K562 (cell line): Measurements from ENCODE around the gene ZBTB8B. TPM values are rescaled to one million over a fixed set of nuclear protein-coding genes. Genes with fewer than 3 reads are reported as not detected.

Experiments
- ATAC-seq: fragments of 200-7000 bp; cut with Tn5 transposase; 3 replicates; pipeline ENCODE4 v1.9.1; 2020; ENCODE audit warnings: moderate library complexity
- BruUV-seq: library from RNA; stranded (reverse); fragments of 400-500 nt; replicated peaks from 2 replicates; lab custom pipeline; 2021; lab: Mats Ljungman, UMichigan
- CTCF ChIA-PET: fragments of 300-600 bp; formaldehyde crosslinking; extraction: SDS; loops from one replicate; lab custom pipeline; 2021; ENCODE audit warnings: low intra/inter-chr PET ratio; lab: Yijun Ruan, JAX
- POLR2A ChIA-PET: fragments of 300-600, 350-650 bp; sonication (Branson Sonifier 250); formaldehyde crosslinking; extraction: SDS; loops from one replicate; lab custom pipeline; 2021; ENCODE audit warnings: antibody characterized with exemption, inconsistent platforms; lab: Yijun Ruan, JAX
- DNase-seq, 4 experiments: peaks; one replicate each; pipeline versions ENCODE4 v3.0.0 to v3.0.0-alpha.2; 2011 to 2018; ENCODE audit warnings: low spot score in 3 of 4, mixed read lengths in 3 of 4; ENCODE audit errors: extremely low read depth in 1 of 4
- FAIRE-seq: peaks from 2 replicates; lab custom pipeline; 2011; peaks lifted over from hg19 to GRCh38; lab: Jason Lieb, UNC
- H2AFZ ChIP-seq: 2 replicates; pipeline ENCODE4 v1.6.0; 2011; ENCODE audit warnings: low read depth, low read length, control low read depth, inconsistent platforms
- H3K27ac ChIP-seq: fragments of 200-600 bp; 3 replicates; pipeline ENCODE4 v1.8.0; 2011; ENCODE audit warnings: low read depth, mild to moderate bottlenecking, control low read depth, inconsistent platforms, low read length, moderate library complexity, mixed read lengths; ENCODE audit errors: extremely low read depth
- H3K27me3 ChIP-seq, 2 experiments: fragments of 300-600 bp in 1 of 2; 2 replicates in 1 of 2; 3 replicates in 1 of 2; pipeline versions ENCODE4 v1.6.0 to v1.8.0; 2011; ENCODE audit warnings: inconsistent platforms in 2 of 2, low read length in 2 of 2, mild to moderate bottlenecking in 1 of 2, mixed read lengths in 1 of 2, moderate library complexity in 1 of 2; ENCODE audit not compliant: control insufficient read depth in 2 of 2, insufficient read depth in 2 of 2
- H3K36me3 ChIP-seq: fragments of 300-600 bp; 3 replicates; pipeline ENCODE4 v1.8.0; 2011; ENCODE audit warnings: mild to moderate bottlenecking, low read length, inconsistent platforms; ENCODE audit not compliant: control insufficient read depth, insufficient read depth
- H3K4me1 ChIP-seq, 2 experiments: fragments of 200-600 bp in 1 of 2; replicated peaks in 1 of 2; 2 replicates in 1 of 2; 3 replicates in 1 of 2; pipeline versions ENCODE4 v1.5.1 to v1.8.0; 2011; ENCODE audit warnings: inconsistent platforms in 2 of 2, low read length in 2 of 2, mild to moderate bottlenecking in 1 of 2, mixed read lengths in 1 of 2, moderate library complexity in 1 of 2; ENCODE audit not compliant: control insufficient read depth in 2 of 2, insufficient read depth in 2 of 2
- H3K4me2 ChIP-seq: 2 replicates; pipeline ENCODE4 v1.6.1; 2011; ENCODE audit warnings: low read length, control low read depth, inconsistent platforms, mixed read lengths; ENCODE audit not compliant: insufficient read depth
- H3K4me3 ChIP-seq: fragments of 200-600 bp; sonication (generic), shearing (Covaris generic); 2 replicates; pipeline ENCODE4 v1.5.1; 2016; ENCODE audit warnings: control low read depth, inconsistent platforms
- H3K79me2 ChIP-seq: fragments of 200-600 bp; 3 replicates; pipeline ENCODE4 v1.8.0; 2011; ENCODE audit warnings: low read length, inconsistent platforms; ENCODE audit not compliant: control insufficient read depth, insufficient read depth
- H3K9ac ChIP-seq, 2 experiments: 2 replicates each; pipeline versions ENCODE4 v1.6.0 to v1.6.1; 2011; ENCODE audit warnings: low read depth in 2 of 2, low read length in 2 of 2, control low read depth in 1 of 2, inconsistent platforms in 1 of 2, mild to moderate bottlenecking in 1 of 2, mixed read lengths in 1 of 2; ENCODE audit not compliant: insufficient read depth in 1 of 2
- H3K9me1 ChIP-seq: one replicate; pipeline ENCODE4 v1.6.0; 2011; ENCODE audit warnings: inconsistent platforms, mild to moderate bottlenecking, low read length, moderate library complexity; ENCODE audit not compliant: control insufficient read depth, insufficient read depth
- H3K9me3 ChIP-seq: replicated peaks from 2 replicates; pipeline ENCODE4 v1.5.1; 2011; ENCODE audit warnings: low read depth, low read length, inconsistent platforms; ENCODE audit not compliant: control insufficient read depth, insufficient read depth
- H4K20me1 ChIP-seq: replicated peaks from 2 replicates; pipeline ENCODE4 v1.6.1; 2011; ENCODE audit warnings: low read length, inconsistent platforms, mixed read lengths; ENCODE audit not compliant: control insufficient read depth, insufficient read depth
- CBFA2T3 ChIP-seq: fragments of 450-650 bp; IDR thresholded peaks from 2 replicates; pipeline ENCODE4 v1.6.1; 2017
- DMBX1 ChIP-seq: fragments of 250-450 bp; sonication (Bioruptor Pico); IDR thresholded peaks from 2 replicates; pipeline ENCODE4 v1.8.0; 2022; ENCODE audit warnings: inconsistent platforms, mild to moderate bottlenecking, moderate library complexity, borderline replicate concordance
- FOXK1 ChIP-seq: sonication (generic); formaldehyde crosslinking; IDR thresholded peaks from 2 replicates; pipeline ENCODE4 v1.8.0; 2022; ENCODE audit warnings: missing genetic modification reagents, mild to moderate bottlenecking, borderline replicate concordance
- MCM5 ChIP-seq: fragments of 450-650 bp; IDR thresholded peaks from 2 replicates; pipeline ENCODE4 v1.6.1; 2016; ENCODE audit warnings: low read depth
- RFX1 ChIP-seq: fragments of 450-650 bp; IDR thresholded peaks from 2 replicates; pipeline ENCODE4 v1.6.1; 2016; ENCODE audit warnings: mild to moderate bottlenecking, moderate library complexity
- SAP30 ChIP-seq: fragments of 200-600 bp; sonication (generic); IDR thresholded peaks from 2 replicates; pipeline ENCODE4 v1.6.1; 2012; ENCODE audit warnings: borderline replicate concordance, low read depth, mild to moderate bottlenecking, moderate library complexity, low read length, control low read depth, inconsistent platforms; ENCODE audit not compliant: insufficient read depth, poor library complexity, severe bottlenecking
- ZNF121 ChIP-seq: sonication (generic); formaldehyde crosslinking; conservative IDR thresholded peaks from 2 replicates; pipeline ENCODE4 v1.8.0; 2022; ENCODE audit warnings: missing genetic modification reagents
- ZNF354B ChIP-seq: fragments of 250-450 bp; sonication (Bioruptor Pico); IDR thresholded peaks from 2 replicates; pipeline ENCODE4 v1.4.0; 2020
- ZNF431 ChIP-seq: sonication (generic); formaldehyde crosslinking; IDR thresholded peaks from 2 replicates; pipeline ENCODE4 v1.8.0; 2022; ENCODE audit warnings: mild to moderate bottlenecking, missing genetic modification reagents
- WGBS: fragments of 100-300 bp; shearing (Covaris generic); methylation state at CpG from one replicate; pipeline ENCODE4 v1.1.6; 2016; ENCODE audit warnings: low coverage, mixed read lengths; ENCODE audit not compliant: insufficient coverage; ENCODE audit errors: missing lambda C conversion rate; 5-methylcytosine and 5-hydroxymethylcytosine counted together
- in situ Hi-C: fragments of 300-500 bp; cut with MboI; formaldehyde crosslinking; loops from 4 replicates; pipeline ENCODE4 v1.15.0; 2018; ENCODE audit warnings: inconsistent platforms, mixed read lengths
- intact Hi-C: fragments of 100-400 bp; cut with micrococcal nuclease; formaldehyde crosslinking; loops from 2 replicates; pipeline ENCODE4 v1.14.2; 2022
- polyA plus RNA-seq, 8 experiments: library from polyadenylated mRNA; depleted of rRNA in 4 of 8; stranded (reverse) in 5 of 8; unstranded in 3 of 8; fragments of >200 nt; fragmentation: Nextera tagmentation in 2 of 8; fragmentation: Illumina TruSeq in 1 of 8; extraction: Ambion mirVana in 2 of 8; extraction: Trizol in 1 of 8; gene quantifications; 2 replicates each; pipeline versions ENCODE4 v1.2.1 to v1.2.3, GENCODE V29; 2011 to 2014; ENCODE audit warnings: inconsistent platforms in 1 of 8, missing spikeins in 1 of 8
- total RNA-seq, 7 experiments: library from RNA; depleted of rRNA in 6 of 7; stranded (reverse); fragments of >200 nt in 6 of 7; fragmentation: Illumina TruSeq in 2 of 7; extraction: Trizol in 2 of 7; gene quantifications; 2 replicates each; pipeline versions ENCODE4 v1.2.1 to v1.2.3, GENCODE V29; 2011 to 2021; ENCODE audit warnings: low replicate concordance in 1 of 7
- TF ChIP-seq, protein P1 (sequence below): sonication (generic); formaldehyde crosslinking; IDR thresholded peaks from 2 replicates; pipeline ENCODE4 v1.8.0; 2022; ENCODE audit warnings: missing genetic modification reagents, mild to moderate bottlenecking, moderate library complexity, borderline replicate concordance
- TF ChIP-seq, protein P2 (sequence below): fragments of 250-450 bp; sonication (Bioruptor Pico); IDR thresholded peaks from 2 replicates; pipeline ENCODE4 v1.8.0; 2022; ENCODE audit warnings: inconsistent platforms, mild to moderate bottlenecking, moderate library complexity, borderline replicate concordance

ZBTB8B gene
- total and polyA plus RNA-seq, 9 of the 15 experiments (the other 6 are each of a cell fraction or from before 2014, with no cell fraction given), result not detected

DNA sequence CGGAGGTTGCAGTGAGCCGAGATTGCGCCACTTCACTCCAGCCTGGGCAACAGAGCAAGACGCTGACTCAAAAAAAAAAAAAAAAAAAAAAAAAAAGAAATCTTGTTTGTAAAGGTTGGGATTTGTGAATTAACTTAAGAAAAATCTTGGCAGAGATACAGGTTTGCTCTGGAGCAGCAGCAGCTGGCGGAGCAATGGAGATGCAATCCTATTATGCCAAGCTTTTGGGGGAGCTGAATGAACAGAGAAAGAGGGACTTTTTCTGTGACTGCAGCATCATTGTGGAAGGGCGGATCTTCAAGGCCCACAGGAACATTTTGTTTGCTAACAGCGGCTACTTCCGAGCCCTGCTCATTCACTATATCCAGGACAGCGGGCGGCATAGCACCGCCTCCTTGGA lies 5.6 kb downstream of the ZBTB8B start:
- ChIA-PET POLR2A (interaction anchor here (0.9 to 1.7 kb wide), 4 partner anchors 8 to 24 kb away, joined by 4 to 6 read pairs (median 4); no protein-coding TSS in a partner anchor), CTCF (interaction anchor here (0.6 to 1.1 kb wide), 2 partner anchors 25 to 50 kb away, joined by 3 to 8 read pairs; no protein-coding TSS in a partner anchor)
- no TSS peak for BruUV-seq
- DNase-seq, result no peak
- Histone ChIP-seq H3K27ac (no peak overlapping the region), H3K4me1 (peaks cover 0 to 7% of the 10 kb centered on the region in 2 experiments; a peak in 2 of 5 replicates), H3K4me2 (no peak overlapping the region), H3K9ac (no peak overlapping the region), H3K9me3 (no peaks in the 10 kb centered on the region), H4K20me1 (0 out of 2 replicates have a peak, but pooled peaks cover 7% of the 10 kb centered on the region), H3K4me3 (no peak overlapping the region), H3K79me2 (no peaks in the 10 kb centered on the region), H2AFZ (no peak overlapping the region), H3K27me3 (peaks cover 38 to 56% of the 10 kb centered on the region in 2 experiments), H3K9me1 (no peaks in the 10 kb centered on the region), H3K36me3 (no peaks in the 10 kb centered on the region)
- FAIRE-seq, result no peak
- intact Hi-C loops, result no loop called here
- in situ Hi-C loops, result no loop called here
- no peak for ATAC-seq
- TF ChIP-seq RFX1 (no peak), FOXK1 (CRISPR knock-in tag) (0 out of 2 replicates have a peak, but pooled peaks have one; percentile 4), ZNF121 (CRISPR knock-in tag) (peak; percentile 42; the same call in 1 of the 2 replicates)
- TF ChIP-seq, all 486 proteins: peak for 2
- WGBS, result 39% methylated on average over 11 of the region's 11 CpGs

DNA sequence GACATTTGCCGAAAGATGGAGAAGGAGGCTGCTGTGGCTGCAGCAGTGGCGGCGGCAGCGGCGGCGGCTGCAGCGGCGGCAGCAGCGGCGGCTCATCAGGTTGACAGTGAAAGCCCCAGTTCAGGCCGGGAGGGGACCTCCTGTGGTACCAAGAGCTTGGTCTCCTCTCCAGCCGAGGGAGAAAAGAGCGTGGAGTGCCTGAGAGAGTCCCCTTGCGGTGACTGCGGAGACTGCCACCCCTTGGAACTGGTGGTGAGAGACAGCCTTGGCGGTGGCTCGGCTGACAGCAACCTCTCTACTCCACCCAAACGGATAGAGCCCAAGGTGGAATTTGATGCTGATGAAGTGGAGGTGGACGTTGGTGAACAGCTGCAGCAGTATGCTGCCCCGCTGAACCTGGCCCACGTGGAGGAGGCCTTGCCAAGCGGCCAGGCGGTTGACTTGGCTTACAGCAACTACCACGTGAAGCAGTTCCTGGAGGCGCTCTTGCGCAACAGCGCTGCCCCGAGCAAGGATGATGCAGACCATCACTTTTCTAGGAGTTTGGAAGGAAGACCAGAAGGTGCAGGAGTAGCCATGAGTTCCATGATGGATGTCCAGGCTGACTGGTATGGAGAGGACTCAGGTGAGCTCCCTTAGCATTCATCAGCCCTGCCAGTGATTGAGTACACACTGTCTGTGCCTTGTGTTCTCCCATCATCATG lies 6.3 kb downstream of the ZBTB8B start:
- Histone ChIP-seq H2AFZ (0 out of 2 replicates have a peak overlapping the region, but pooled peaks have one; percentile 7), H3K9me3 (no peaks in the 10 kb centered on the region), H3K27ac (no peak overlapping the region), H3K4me2 (no peak overlapping the region; the same call in 1 of the 2 replicates), H3K9me1 (no peaks in the 10 kb centered on the region), H3K36me3 (no peaks in the 10 kb centered on the region), H4K20me1 (0 out of 2 replicates have a peak, but pooled peaks cover 7% of the 10 kb centered on the region), H3K9ac (no peak overlapping the region), H3K4me1 (peaks cover 0 to 7% of the 10 kb centered on the region in 2 experiments; a peak in 2 of 5 replicates), H3K4me3 (no peak overlapping the region), H3K27me3 (peaks cover 32 to 57% of the 10 kb centered on the region in 2 experiments), H3K79me2 (no peaks in the 10 kb centered on the region)
- intact Hi-C loops (no loop called here), in situ Hi-C loops (no loop called here)
- POLR2A ChIA-PET, result interaction anchor here (0.9 to 1.7 kb wide), 4 partner anchors 9 to 25 kb away, joined by 4 to 6 read pairs (median 4); no protein-coding TSS in a partner anchor
- CTCF ChIA-PET, result interaction anchor here (0.6 kb wide), 1 partner anchor 25 kb away, joined by 3 read pairs; no protein-coding TSS in a partner anchor
- DNase-seq (peak; percentile 69 to 80 (median 76)), ATAC-seq (peak; percentile 100), FAIRE-seq (peak; percentile 77)
- 20% methylated on average over 28 of the region's 28 CpGs for WGBS
- no TSS peak for BruUV-seq
- TF ChIP-seq, protein P1, sequence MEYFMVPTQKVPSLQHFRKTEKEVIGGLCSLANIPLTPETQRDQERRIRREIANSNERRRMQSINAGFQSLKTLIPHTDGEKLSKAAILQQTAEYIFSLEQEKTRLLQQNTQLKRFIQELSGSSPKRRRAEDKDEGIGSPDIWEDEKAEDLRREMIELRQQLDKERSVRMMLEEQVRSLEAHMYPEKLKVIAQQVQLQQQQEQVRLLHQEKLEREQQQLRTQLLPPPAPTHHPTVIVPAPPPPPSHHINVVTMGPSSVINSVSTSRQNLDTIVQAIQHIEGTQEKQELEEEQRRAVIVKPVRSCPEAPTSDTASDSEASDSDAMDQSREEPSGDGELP (CRISPR knock-in tag), result peak; percentile 51; the same call in 1 of the 2 replicates
- no peak for TF ChIP-seq ZNF431 (CRISPR knock-in tag)
- TF ChIP-seq CBFA2T3, result no peak
- TF ChIP-seq MCM5, result no peak
- TF ChIP-seq SAP30, result no peak
- TF ChIP-seq, protein P2, sequence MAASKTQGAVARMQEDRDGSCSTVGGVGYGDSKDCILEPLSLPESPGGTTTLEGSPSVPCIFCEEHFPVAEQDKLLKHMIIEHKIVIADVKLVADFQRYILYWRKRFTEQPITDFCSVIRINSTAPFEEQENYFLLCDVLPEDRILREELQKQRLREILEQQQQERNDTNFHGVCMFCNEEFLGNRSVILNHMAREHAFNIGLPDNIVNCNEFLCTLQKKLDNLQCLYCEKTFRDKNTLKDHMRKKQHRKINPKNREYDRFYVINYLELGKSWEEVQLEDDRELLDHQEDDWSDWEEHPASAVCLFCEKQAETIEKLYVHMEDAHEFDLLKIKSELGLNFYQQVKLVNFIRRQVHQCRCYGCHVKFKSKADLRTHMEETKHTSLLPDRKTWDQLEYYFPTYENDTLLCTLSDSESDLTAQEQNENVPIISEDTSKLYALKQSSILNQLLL (CRISPR knock-in tag), result no peak
- no peak for TF ChIP-seq DMBX1 (CRISPR knock-in tag)
- TF ChIP-seq ZNF354B (CRISPR knock-in tag), result no peak
